CD4-positive, alpha-beta T cell treated with Interleukin-10 for 1 hour (primary cell): ENCODE measurements around the gene DCP2.
A peak's percentile ranks its signal among the peaks of the same experiment; 100 is the strongest.

Experiments
- DNase-seq: peaks from one replicate; pipeline ENCODE4 v3.0.0-alpha.2; 2020

Gene DCP2

DNA sequence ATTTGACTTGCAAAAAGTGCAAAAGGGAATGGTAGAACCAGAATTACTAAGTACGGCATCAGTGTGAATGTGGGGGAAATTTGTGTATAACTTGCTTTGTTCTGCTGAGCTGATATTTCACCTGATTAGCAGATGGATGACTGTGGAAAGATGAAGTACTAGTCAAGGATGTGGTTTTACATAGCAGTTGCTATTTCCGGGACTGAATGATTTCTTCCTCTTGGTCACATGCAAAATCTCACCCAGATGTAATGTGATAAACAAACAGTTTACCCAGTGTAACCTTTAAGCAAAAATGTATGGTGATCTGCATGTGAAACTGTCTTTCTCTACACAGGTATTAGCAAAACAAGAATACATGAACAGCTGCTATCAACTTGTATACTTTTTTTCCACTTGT, 46.1 kb downstream of the DCP2 start:
- peak; percentile 70 for DNase-seq

DNA sequence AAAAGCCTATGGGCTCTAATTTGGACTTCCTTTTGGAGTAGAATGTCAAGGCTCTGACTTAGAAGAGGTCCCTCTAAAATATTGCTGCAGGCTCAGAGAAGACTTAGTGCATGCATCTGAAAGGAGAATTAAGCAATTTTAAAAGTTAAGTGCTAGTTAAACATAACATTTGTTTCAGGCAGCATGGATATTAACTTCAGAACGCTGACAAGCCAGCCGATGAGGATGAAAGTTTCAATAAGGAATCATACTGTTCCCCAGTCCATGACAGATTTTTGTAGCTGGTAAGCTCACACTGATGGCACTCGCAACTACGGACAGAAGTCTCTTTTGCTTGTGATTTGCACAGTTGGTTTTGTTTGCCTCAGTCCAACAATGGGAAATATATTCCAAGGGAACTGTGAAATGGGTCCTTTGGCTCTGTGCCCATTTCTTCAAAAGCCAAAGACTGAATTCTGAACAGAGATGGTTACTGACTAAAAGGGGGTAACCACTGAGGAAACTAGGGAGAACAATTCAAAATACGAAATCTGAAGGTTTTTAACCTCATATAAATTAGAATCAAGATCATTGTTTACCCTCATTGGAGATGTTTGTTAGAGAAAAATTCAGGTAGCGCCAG, 47.6 kb downstream of the DCP2 start:
- DNase-seq = no peak

DNA sequence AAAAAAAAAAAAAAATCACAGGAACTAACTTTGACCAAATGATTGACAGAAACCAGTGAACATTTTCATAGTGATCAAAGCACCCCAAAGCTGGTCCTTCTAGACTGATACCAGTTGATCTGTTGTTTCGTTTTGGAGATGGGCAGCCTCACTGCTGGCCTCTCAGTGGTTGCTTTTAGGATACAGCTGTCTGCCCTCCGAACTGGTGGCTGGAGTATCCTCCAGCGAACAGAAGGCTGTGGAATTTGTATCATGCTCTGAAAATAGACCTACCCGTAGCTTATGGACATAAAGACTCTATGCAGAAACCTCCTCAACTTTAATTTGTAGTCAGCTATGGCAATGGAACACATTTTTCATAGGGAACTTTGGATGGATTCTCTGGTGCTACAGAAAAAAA, 49.0 kb downstream of the DCP2 start:
- DNase-seq = no peak

DNA sequence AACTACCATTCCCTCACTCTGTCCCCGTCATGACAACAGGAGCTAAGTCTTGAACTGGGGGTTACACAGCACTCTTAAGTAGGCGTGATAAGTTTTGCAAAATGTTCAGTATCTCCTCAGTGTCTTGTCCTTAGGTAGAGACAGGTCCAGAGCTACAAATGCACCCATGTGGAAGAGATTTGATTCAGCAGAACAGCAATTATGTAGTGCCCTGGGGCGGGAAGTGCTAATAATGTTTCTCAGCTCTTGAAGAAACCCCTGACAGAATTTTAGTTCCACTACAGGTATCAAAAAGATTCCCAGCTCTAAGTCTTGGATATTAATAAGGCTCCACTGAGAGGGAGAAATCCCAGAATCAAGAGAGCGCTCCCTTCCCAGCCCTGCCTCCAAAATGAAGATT, 49.6 kb downstream of the DCP2 start:
- no peak for DNase-seq

DNA sequence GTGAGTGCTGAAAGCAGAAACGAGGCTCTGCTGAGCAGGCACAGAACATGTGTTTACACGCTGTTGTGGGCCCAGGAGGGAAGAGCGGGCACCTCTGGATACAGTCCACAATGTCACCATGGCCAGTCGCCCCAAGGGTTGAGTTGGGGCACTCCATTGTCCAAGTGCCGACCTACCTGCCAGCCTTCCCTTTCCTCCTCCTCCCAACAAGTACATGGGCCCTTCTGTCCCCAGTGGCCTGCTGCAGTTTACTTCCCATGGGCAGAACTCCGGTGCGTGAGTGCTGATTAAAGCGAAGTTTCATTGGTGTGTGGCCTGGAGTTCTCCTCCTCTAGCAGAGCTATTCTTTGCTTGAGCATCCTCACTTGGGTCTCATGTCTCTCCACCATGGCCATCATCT, 50.4 kb downstream of the DCP2 start:
- DNase-seq = no peak

DNA sequence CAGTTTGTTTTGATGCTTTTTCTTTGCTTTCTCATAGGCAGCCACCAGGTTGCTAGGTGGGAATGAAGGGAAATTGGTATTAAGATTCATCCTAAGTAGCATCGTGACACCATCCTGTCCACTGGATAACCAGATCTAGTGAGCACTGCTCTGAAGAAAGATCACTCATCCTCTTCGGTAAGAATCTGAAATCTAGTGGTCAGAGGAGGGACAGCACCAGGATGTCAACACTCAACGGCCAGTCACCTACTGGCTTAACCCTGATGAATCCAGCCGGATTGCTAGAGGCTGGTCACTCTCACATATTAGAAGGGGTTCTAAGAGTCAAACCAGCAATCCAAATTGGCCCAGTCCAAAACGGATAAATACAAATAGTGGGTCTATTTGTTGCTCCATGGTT, 50.8 kb downstream of the DCP2 start:
- no peak for DNase-seq

DNA sequence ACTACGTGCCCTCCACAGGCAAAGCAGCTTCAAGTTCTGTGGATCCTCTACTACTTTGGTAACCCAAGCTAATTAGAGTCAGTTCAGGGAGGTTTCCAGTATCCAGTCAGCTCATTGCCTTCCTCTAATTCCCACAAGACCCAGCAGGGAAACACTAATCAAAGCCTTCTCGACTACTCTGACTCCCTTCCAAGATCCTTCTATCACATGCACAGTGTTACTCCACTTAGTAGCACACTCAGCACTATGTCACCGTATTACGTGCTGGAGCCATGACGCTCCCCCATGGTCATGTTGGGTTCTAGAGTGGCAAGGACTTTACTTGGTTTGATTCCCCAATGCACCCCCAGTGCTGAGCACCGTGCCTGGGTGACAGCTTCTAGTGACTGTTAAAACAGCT, 53.0 kb downstream of the DCP2 start:
- no peak for DNase-seq

DNA sequence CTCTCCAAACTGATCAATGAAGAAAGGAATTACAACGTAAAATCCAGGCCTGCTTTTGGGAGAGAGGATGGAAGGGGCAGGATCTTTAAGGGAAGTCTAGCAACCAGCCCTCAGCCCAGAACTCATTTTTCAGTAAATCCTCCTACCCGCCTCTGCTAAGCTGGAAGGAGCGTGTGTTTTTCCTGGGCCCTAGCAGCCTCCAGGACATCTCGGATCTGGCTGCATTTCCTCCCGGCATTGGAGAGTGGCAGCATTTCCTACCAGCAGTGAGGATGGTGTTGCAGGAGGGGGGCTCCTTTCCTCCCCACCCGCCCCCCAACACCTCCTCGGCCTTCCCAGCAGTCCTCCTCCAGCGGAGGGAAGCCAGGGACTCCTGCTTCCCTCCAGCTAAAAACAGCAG, 54.5 kb downstream of the DCP2 start:
- DNase-seq = no peak

DNA sequence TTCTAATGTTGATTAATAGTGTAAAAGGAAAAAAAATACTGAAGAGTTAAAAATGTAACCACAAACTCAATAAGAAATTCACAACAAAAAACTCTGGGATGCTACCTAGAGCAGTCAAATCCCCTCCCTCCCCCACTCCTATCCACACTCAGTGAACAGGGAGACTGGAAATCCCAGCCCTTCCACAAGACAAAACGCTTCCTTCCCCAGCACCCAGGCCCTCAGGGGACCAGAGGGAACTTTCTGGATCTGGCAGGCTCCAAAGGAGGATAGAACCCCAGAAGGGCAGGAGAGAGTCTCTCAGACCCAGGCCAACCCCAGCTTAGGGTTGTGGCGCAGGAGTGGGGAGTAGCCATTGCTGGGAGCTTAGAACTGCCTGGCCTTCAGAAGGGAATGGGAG, 55.0 kb downstream of the DCP2 start:
- no peak for DNase-seq

DNA sequence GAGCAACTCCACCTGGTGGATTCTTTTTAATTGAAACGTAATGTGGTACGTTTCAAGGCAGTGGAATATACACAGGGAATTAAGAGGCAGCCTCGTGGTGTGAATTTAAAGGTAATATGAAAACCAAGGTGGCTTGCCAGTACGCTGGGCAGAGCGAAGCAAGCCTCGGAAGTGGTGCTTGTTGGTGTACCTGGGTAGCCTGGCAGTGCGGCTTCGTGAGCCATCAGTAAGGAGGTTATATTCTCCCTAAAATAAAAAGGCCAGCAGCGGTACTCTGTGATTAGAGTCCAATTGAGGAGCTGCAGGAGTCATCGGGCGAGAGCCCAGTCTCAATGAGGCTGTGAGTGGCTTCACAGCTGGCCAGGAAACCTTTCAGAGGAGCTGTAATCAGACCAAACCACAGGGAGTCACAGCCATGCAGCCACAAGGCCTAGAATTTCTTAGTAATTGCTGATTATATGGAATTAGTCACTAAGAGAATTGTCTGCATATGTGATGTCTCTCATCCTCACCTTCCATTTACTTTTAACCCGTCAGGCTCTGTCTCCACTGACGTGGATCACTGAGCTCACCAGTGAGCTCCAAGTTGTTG, 57.7 kb downstream of the DCP2 start:
- no peak for DNase-seq

DNA sequence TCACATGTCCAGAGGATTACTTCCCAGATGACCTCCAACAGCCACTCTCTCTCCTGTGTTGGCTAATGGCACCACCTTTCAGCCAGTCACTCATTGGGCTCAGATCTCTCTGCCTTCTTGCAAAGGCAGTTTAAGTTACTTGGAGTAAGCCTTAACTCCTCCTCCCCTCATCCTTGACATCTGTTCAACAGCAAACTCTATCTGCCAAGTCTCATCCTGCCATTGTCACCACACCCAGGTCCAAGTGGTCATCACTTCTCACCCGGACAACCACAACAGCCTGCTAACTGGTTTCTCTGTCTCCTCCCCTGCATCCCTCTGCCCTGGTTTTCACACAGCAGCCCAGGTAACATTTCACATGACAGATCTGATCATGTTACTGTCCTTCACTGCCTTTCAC, 58.5 kb downstream of the DCP2 start:
- DNase-seq = no peak

DNA sequence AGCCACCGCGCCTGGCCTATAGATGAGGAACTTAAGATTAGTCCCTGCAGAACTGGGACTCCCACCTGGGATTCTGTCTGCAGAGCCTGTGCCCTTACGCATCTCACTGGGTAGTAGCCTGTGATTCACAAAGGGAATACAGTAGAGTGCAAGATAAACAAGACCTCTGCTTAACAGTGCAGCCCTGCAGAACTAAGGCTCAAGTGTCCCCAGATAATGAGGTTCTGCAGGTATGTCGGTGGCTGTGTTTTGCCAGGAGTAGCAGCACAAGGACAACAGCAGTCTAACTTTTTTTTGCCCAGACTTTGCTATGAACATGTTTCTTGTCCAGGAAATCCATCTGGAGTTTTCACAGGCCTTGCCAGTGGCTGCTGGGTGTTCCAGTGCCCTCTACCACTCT, 59.7 kb downstream of the DCP2 start:
- DNase-seq = no peak

DNA sequence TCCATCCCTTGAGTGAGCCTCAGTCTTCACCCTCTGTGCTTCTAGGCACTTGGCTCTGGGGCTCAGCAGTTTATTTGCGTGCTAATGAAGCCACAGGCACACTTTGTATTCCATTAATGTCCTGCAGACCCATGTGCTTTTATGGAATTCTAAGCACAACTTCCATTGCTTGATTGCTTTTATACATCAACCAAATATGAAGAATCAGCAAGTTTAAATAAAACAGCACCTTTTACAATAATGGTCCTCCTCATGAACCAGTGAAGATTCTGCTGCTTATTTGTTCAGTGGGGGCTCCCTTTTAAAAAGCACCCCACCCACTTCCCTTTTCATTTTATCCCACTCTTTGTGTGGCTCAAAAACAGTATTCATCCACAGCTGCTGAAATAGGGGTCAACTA, 60.2 kb downstream of the DCP2 start:
- DNase-seq = no peak

DNA sequence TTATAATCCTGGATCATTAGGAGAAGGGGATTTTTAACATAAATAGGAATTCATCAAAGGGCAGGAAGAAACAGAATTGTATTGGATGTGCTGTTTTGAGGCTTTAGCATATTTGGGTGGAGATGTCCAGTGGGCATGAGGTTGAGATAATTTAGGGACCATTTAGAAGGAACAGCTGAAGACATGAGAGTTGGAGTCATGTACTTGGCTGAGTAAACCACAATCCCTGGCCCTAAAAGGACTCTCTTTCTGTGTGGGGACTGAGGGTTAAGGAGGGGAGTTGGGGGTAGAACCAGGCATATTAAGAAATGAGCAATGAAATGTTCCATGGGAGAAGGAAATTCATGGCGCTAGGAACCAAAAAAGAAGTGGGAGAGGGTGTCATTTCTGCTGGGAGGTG, 61.5 kb downstream of the DCP2 start:
- DNase-seq = no peak

DNA sequence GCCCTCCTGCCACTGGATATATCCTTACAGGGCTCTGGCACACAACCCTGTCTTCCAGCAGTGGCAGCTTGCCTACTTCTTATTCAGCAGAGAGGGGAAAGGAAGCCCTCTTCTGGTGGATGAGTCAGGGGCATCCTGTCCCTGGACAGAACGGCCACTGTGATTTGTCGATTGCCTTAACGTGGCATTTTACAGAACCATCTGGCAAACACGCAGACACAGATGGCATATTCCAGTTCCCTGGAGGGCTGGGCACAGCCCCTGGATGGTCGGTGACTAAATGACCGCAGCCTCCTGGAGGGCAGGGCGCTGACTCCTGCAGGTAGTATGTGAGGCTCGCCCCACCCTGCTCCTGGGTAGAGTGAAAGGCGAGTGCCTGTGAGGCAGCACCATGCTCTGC, 62.1 kb downstream of the DCP2 start:
- no peak for DNase-seq

DNA sequence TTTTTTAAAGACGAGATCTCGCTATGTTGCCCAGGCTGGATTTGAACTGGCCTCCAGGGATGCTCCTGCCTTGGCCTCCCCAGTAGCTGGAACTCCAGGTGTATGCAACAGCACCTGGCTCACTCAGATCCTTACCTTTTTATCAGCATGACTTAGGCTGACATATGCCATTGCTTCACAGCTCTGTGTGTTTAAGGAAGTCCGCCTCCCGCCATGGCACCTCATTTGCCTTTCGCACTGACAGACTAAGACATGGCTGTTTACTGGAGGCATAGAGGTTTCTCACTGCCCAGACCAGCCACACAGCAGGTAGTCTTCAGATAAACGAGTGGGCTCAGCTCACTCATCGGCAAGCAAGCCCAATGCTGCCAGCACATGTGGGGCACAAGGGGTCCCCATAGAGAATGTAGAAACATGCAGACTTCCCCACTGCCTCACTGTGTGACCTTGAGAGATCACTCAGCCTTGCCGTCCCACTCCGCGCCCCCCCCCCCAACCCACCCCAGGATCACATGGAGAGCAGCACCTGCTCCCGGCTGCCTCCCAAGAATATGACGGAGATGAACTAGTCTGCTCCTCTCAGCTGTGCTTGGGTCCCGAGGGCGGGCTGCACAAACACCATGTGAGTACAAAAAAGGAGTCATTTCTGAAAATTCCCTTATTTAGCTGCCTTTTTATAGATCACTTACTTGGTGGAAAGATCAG, 62.8 kb downstream of the DCP2 start:
- DNase-seq = no peak

DNA sequence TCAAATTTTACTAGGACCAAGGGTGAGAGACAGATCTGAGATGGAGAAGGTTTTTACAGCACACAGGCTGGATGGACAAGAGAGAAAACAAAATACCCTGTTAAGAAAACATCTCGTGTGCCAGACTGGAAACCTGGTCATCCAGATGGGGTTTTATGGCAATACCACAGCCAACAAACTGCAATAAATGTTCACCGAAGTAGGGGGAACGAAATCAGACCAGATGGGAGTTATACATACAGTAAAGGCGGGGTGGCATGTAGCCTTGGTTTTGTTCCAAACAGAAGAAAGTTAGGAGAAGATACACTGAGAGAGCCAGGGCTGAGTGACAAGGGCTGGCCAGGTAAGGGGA, 63.3 kb downstream of the DCP2 start:
- no peak for DNase-seq

DNA sequence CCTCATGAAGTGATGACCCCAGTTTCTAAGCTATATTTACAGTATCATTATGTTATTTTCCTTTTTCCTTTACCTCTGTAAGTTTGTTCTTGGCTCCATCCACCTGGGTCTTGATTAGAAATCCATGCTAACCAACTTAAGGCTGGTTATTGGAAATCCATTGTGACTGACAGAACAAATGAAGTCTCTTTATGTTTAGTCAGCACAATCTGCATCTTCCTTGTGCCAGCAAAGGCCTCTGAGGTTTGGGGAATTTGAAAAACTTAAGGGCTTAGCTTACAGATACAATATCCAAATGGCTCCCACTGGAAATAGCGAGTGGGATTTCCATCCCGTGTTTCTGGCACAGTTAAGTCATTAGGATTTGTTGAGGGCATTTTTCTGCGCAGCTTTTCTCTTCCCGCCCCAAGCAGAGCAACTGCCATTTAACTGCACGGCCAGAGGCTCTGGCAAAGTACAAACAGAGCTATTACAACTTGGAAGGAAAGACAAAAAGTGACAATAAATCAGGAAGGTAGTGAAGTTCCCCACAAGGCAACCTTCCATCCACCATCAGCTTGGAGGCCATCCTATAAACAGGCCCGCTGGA, 64.2 kb downstream of the DCP2 start:
- DNase-seq = no peak

DNA sequence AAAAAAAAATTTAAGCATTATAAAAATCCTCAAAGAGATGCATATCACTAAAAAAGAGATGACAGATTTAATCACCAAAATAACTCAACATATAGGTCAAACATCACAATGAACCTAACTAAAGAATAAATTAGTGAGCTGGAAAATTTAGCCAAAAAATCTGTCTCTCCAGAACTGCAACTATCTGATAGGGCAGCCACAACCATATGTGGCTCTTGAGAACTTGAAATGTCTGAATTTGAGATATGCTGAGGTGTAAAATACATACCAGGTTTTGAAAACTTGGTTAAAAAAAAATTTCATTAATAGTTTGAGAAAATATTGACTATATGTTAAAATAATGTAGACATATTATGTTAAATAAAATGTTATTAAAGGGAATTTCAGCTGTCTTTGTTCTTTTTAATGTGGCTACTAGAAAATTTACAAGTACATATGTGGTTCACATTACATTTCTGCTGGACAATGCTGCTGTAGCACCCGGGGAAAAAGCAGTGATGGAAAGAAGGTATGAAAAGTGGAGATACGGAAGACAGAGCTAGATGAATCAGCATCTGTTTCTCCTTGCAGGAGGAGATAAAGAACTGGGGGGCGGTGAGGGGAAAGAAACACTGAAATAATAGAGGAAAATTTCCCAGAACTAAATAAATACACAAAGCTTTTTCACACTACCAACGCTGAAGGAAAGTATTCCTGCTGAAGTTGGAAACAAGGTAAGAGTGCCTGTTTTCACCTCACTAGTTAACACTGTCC, 66.1 kb downstream of the DCP2 start:
- DNase-seq = no peak

DNA sequence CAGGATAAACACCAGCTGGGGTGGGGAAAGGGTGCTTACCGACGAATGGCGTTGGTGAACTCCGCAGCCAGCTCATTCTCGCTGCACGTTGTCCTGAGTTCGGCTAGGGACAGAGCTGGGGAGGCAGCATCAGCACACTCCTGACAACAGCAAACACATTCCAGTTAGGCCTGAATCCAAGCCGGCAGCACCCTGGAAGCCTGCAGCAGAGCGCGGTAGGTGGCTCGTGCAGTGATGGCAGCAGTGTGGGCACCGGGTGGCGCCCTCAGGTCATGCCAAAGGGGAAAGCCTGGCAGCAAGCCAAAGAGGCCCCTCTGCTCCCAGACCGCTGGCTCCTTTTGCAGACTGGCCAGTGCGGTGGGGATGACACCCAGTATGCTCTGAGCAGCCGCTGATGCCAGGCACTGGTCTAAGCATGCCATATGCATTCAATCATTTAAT, 66.9 kb downstream of the DCP2 start:
- no peak for DNase-seq

DNA sequence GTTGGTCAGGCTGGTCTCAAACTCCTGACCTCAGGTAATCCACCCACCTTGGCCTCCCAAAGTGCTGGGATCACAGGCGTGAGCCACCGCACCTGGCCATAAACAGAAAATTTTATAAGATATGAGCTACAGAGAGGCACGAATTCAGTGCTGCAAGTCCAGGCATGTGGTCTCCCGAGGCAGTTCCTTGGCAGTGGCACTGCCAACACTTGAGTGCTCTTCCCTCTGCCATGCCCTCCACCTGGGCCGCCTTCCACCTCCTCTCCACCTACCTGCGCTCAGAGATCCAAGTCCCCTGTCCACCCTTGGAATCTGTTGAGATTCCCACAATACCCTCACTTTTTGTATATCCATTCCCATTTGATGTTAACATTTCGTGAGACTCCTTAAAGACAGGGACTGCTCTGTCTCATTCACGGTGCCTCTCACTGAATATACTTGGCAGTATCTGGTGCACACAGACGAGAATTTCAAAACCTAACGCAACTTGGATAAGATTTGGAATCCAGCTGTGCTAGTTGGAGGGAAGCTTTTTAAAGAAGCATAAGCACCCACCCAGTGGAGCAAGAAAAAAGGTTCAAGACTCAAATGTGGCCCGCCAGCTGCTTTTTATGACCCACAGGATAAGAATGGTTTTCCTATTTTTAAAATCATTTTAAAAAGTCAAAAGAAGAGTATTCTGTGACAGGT, 68.3 kb downstream of the DCP2 start:
- no peak for DNase-seq

DNA sequence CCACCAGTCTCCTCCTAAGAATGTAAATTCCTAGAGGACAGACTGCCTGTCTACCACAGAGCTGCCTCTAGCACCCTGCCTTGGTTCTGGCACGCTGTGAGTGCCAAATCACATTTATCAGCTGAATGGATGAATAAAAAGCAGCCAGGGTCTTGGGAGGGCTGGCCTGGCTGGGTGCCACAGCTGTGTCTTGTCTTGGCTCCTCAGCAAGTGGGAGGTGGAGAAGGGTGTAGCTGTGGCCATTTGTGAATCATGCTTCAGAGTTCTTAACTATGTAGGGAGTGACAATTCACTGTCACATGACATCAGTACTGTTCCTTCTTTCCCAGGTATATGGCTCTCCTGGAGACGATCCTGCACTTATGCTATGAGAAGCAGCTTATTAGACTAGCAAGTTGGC, 70.6 kb downstream of the DCP2 start:
- no peak for DNase-seq
